C1 segment of cervical spinal cord (tissue), 14 donors: ENCODE results near the gene DTX4.

Experiments
- DNase-seq, 14 donors: peaks; one replicate each; lab custom pipeline; 2025; lab: John Stamatoyannopoulos, UW

The DTX4 gene

GRCh38 chr11:59191095-59191494, 19.2 kb downstream of the DTX4 start:
- DNase-seq: no peak

- no peak for DNase-seq
Measured at GRCh38 chr11:59191890-59192289, 20.0 kb downstream of the DTX4 start.

GRCh38 chr11:59192446-59193020, 20.6 kb downstream of the DTX4 start:
- no peak for DNase-seq

- DNase-seq: no peak
Measured at GRCh38 chr11:59193587-59194130, 21.7 kb downstream of the DTX4 start.

- no peak for DNase-seq
Measured at GRCh38 chr11:59195586-59195985, 23.7 kb downstream of the DTX4 start.

- no peak for DNase-seq
Measured at GRCh38 chr11:59196777-59197176, 24.8 kb downstream of the DTX4 start.

GRCh38 chr11:59197991-59198390, 26.1 kb downstream of the DTX4 start:
- peak in 11 of 14 donors; percentile 43 to 84 (median 59) for DNase-seq

- no peak for DNase-seq
Measured at GRCh38 chr11:59198726-59199125, 26.8 kb downstream of the DTX4 start.

GRCh38 chr11:59199546-59200422, 27.9 kb downstream of the DTX4 start:
- DNase-seq: no peak

GRCh38 chr11:59200423-59200746, 28.5 kb downstream of the DTX4 start:
- no peak for DNase-seq

- no peak for DNase-seq
Measured at GRCh38 chr11:59201353-59201752, 29.4 kb downstream of the DTX4 start.

- DNase-seq: no peak
Measured at GRCh38 chr11:59204746-59205145, 32.8 kb downstream of the DTX4 start.

GRCh38 chr11:59205648-59206047, 33.7 kb downstream of the DTX4 start:
- DNase-seq: no peak

- peak in 5 of 14 donors; percentile 16 to 35 (median 23) for DNase-seq
Measured at GRCh38 chr11:59206635-59207034, 34.7 kb downstream of the DTX4 start.

- DNase-seq: peak in 5 of 14 donors; percentile 10 to 33 (median 23)
Measured at GRCh38 chr11:59207988-59208451, 36.1 kb downstream of the DTX4 start.

- no peak for DNase-seq
Measured at GRCh38 chr11:59208956-59209355, 37.0 kb downstream of the DTX4 start.

- no peak for DNase-seq
Measured at GRCh38 chr11:59212222-59212621, 40.3 kb downstream of the DTX4 start.

- no peak for DNase-seq
Measured at GRCh38 chr11:59212744-59213631, 41.1 kb downstream of the DTX4 start, which contains the start of gene MPEG1. MPEG1 (minus strand) TSS chr11:59212927; CDS start chr11:59212865, 62 bp downstream.

GRCh38 chr11:59214141-59214893, 42.4 kb downstream of the DTX4 start:
- DNase-seq: no peak

- DNase-seq: peak in 4 of 14 donors; percentile 15 to 28 (median 20)
Measured at GRCh38 chr11:59216641-59217564, 45.0 kb downstream of the DTX4 start.
